Caco-2 (cell line): ENCODE results near the gene AKAP6. TPM values are rescaled to one million over a fixed set of nuclear protein-coding genes. Genes with fewer than 3 reads are reported as not detected.

ENCODE experiments used
- BruUV-seq: library from RNA; stranded (reverse); fragments of 400-500 nt; replicated peaks from 2 replicates; lab custom pipeline; 2021; lab: Mats Ljungman, UMichigan
- CTCF ChIA-PET: fragments of 300-600 bp; sonication (Branson Sonifier 250); formaldehyde crosslinking; loops from one replicate; lab custom pipeline; 2022; ENCODE audit warnings: antibody characterized with exemption; lab: Charles Lee
- POLR2A ChIA-PET: fragments of 300-600 bp; sonication (Branson Sonifier 250); formaldehyde crosslinking; loops from one replicate; lab custom pipeline; 2022; ENCODE audit warnings: antibody characterized with exemption; lab: Charles Lee
- DNase-seq, 2 experiments: peaks; one replicate each; pipeline versions ENCODE4 v3.0.0 to v3.0.0-alpha.2; 2020 to 2022
- H3K27me3 ChIP-seq: replicated peaks from 2 replicates; pipeline ENCODE4 v1.6.0; 2011; ENCODE audit warnings: low read length; ENCODE audit not compliant: control insufficient read depth, insufficient read depth
- H3K36me3 ChIP-seq: 2 replicates; pipeline ENCODE4 v1.5.1; 2011; ENCODE audit warnings: low read length; ENCODE audit not compliant: control insufficient read depth, insufficient read depth
- H3K4me1 ChIP-seq: fragments of 250-450 bp; sonication (Bioruptor Pico); 2 replicates; pipeline ENCODE4 v1.5.1; 2020; ENCODE audit warnings: mild to moderate bottlenecking
- H3K4me3 ChIP-seq: 2 replicates; pipeline ENCODE4 v1.5.1; 2011; ENCODE audit warnings: low read depth, mild to moderate bottlenecking, control low read depth, low read length
- H3K9me3 ChIP-seq: fragments of 250-450 bp; sonication (Bioruptor Pico); 2 replicates; pipeline ENCODE4 v1.5.1; 2020; ENCODE audit warnings: mild to moderate bottlenecking, moderate library complexity
- H3K27ac Mint-ChIP-seq: one replicate; pipeline ENCODE4 v1.8.0; 2022; ENCODE audit warnings: mixed read lengths; ENCODE audit not compliant: unreplicated experiment
- H3K27me3 Mint-ChIP-seq: one replicate; pipeline ENCODE4 v1.8.0; 2022; ENCODE audit warnings: mixed read lengths; ENCODE audit not compliant: insufficient read depth, unreplicated experiment
- H3K36me3 Mint-ChIP-seq: one replicate; pipeline ENCODE4 v1.8.0; 2022; ENCODE audit warnings: mild to moderate bottlenecking, mixed read lengths; ENCODE audit not compliant: insufficient read depth, unreplicated experiment
- H3K4me1 Mint-ChIP-seq: one replicate; pipeline ENCODE4 v1.8.0; 2022; ENCODE audit warnings: low read depth, mixed read lengths; ENCODE audit not compliant: unreplicated experiment
- H3K4me3 Mint-ChIP-seq: one replicate; pipeline ENCODE4 v1.8.0; 2022; ENCODE audit warnings: mild to moderate bottlenecking, moderate library complexity, mixed read lengths; ENCODE audit not compliant: unreplicated experiment
- H3K9me3 Mint-ChIP-seq: one replicate; pipeline ENCODE4 v1.8.0; 2022; ENCODE audit warnings: mixed read lengths; ENCODE audit not compliant: unreplicated experiment
- intact Hi-C: fragments of 100-400 bp; cut with micrococcal nuclease; formaldehyde crosslinking; loops from one replicate; pipeline ENCODE4 v1.10.0; 2022; ENCODE audit not compliant: unreplicated experiment
- total RNA-seq: library from RNA; stranded (reverse); gene quantifications from 2 replicates; pipeline ENCODE4 v1.2.3, GENCODE V29; 2022
- TF ChIP-seq, protein P1 (sequence below), 2 experiments: fragments of 200-600 bp in 1 of 2; IDR thresholded peaks; 1 replicate in 1 of 2; 2 replicates in 1 of 2; pipeline versions ENCODE4 v1.5.1 to v1.8.0; 2011 to 2022; ENCODE audit warnings: antibody characterized with exemption in 1 of 2, control low read depth in 1 of 2, inconsistent platforms in 1 of 2, low read depth in 1 of 2, low read length in 1 of 2, mild to moderate bottlenecking in 1 of 2, moderate library complexity in 1 of 2; ENCODE audit not compliant: insufficient read depth in 1 of 2, severe bottlenecking in 1 of 2, unreplicated experiment in 1 of 2

Gene AKAP6
- total RNA-seq, 1 experiment from 2014 or later = 3.0 TPM

DNA sequence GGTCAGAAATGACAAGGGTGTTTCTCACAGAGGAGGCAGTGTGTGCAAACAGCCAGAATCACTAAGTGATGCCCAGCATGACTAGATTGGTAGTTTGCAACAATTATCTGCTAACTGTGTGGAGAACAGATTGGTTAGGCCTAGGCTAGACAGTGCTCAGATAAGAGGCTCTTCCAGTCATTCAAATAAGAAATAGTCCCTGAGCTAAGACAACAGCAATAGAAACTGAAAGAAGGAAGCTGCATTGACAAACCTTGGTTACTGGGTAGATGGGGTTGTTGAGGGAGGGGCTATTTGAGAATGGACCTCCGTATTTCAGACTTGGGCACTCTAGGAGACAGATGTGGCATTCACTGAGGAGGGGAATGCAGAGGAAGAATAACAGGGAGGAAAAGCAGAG, 354.6 kb downstream of the AKAP6 start:
- no TSS peak for BruUV-seq
- ChIA-PET CTCF (no interaction called here), POLR2A (no interaction called here)
- no peak for DNase-seq
- intact Hi-C loops = no loop called here
- H3K27ac Mint-ChIP-seq = no peak overlapping the region
- H3K27me3 ChIP-seq = no peaks in the 10 kb centered on the region
- H3K27me3 Mint-ChIP-seq = peaks cover 17% of the 10 kb centered on the region
- no peaks in the 10 kb centered on the region for H3K9me3 Mint-ChIP-seq
- no peaks in the 10 kb centered on the region for H3K4me1 Mint-ChIP-seq
- peaks cover 5% of the 10 kb centered on the region for H3K36me3 Mint-ChIP-seq
- no peaks in the 10 kb centered on the region for H3K36me3 ChIP-seq
- TF ChIP-seq, protein P1, sequence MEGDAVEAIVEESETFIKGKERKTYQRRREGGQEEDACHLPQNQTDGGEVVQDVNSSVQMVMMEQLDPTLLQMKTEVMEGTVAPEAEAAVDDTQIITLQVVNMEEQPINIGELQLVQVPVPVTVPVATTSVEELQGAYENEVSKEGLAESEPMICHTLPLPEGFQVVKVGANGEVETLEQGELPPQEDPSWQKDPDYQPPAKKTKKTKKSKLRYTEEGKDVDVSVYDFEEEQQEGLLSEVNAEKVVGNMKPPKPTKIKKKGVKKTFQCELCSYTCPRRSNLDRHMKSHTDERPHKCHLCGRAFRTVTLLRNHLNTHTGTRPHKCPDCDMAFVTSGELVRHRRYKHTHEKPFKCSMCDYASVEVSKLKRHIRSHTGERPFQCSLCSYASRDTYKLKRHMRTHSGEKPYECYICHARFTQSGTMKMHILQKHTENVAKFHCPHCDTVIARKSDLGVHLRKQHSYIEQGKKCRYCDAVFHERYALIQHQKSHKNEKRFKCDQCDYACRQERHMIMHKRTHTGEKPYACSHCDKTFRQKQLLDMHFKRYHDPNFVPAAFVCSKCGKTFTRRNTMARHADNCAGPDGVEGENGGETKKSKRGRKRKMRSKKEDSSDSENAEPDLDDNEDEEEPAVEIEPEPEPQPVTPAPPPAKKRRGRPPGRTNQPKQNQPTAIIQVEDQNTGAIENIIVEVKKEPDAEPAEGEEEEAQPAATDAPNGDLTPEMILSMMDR (IDR thresholded peaks at IDR 0.05; ENCODE audit: insufficient read depth in 1 of 2, low read depth in 1 of 2, low read length in 1 of 2, severe bottlenecking in 1 of 2, unreplicated experiment in 1 of 2) = no peak
- no peak overlapping the region for H3K4me3 ChIP-seq
- no peaks in the 10 kb centered on the region for H3K4me1 ChIP-seq
- no peak overlapping the region for H3K4me3 Mint-ChIP-seq
- H3K9me3 ChIP-seq = no peaks in the 10 kb centered on the region

DNA sequence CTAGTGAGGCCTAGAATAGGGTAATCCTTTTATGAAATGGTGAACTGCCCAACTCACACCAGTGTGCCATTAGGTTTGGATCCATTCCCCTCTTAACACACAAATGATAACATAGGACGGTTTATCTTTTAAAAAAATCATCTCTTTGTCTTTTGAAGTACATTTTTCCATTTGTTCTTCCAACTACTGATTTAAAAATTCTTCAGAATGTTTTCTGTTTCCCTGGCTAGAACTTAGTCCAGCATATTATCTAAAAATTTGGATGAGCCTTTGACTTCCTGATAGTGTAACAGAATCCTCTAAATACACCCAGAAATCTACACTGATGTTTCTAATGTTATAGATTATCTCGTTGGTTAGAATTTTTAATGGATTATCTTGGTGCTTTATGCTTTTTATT, 359.8 kb downstream of the AKAP6 start:
- POLR2A ChIA-PET = no interaction called here
- H3K36me3 ChIP-seq = no peaks in the 10 kb centered on the region
- BruUV-seq = no TSS peak
- no peaks in the 10 kb centered on the region for H3K9me3 ChIP-seq
- DNase-seq = no peak
- CTCF ChIA-PET = no interaction called here
- H3K4me3 Mint-ChIP-seq = no peak overlapping the region
- peaks cover 5% of the 10 kb centered on the region for H3K36me3 Mint-ChIP-seq
- no peak overlapping the region for H3K4me3 ChIP-seq
- H3K9me3 Mint-ChIP-seq = no peaks in the 10 kb centered on the region
- TF ChIP-seq, protein P1 (IDR thresholded peaks at IDR 0.05; ENCODE audit: insufficient read depth in 1 of 2, low read depth in 1 of 2, low read length in 1 of 2, severe bottlenecking in 1 of 2, unreplicated experiment in 1 of 2) = no peak
- H3K27ac Mint-ChIP-seq = no peak overlapping the region
- no peaks in the 10 kb centered on the region for H3K27me3 ChIP-seq
- H3K27me3 Mint-ChIP-seq = peaks cover 9% of the 10 kb centered on the region
- no peaks in the 10 kb centered on the region for H3K4me1 Mint-ChIP-seq
- intact Hi-C loops = no loop called here
- H3K4me1 ChIP-seq = no peaks in the 10 kb centered on the region

DNA sequence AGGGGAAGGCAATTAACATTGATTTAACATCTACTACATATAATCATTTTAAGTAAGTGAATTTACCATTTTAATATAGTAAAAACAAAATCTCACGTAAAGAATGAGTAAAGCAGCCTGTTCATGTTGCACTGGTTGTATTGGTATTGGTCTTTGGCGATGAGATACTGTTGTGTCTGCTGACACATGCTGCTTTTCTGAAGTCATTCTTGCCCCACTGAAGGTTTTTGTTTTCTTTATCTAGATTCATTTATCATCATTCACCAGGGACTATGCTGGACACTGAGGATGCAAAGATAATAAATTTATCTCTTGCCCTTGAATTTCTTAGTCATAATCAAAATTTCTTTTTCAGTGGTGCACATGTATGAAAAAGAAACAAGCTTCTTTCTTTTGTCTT, 363.3 kb downstream of the AKAP6 start:
- no peaks in the 10 kb centered on the region for H3K9me3 ChIP-seq
- TF ChIP-seq, protein P1 (IDR thresholded peaks at IDR 0.05; ENCODE audit: insufficient read depth in 1 of 2, low read depth in 1 of 2, low read length in 1 of 2, severe bottlenecking in 1 of 2, unreplicated experiment in 1 of 2) = no peak
- no peak overlapping the region for H3K4me3 ChIP-seq
- H3K4me1 ChIP-seq = no peaks in the 10 kb centered on the region
- ChIA-PET CTCF (no interaction called here), POLR2A (no interaction called here)
- BruUV-seq = no TSS peak
- Mint-ChIP-seq H3K36me3 (no peaks in the 10 kb centered on the region), H3K27me3 (peaks cover under 1% of the 10 kb centered on the region), H3K9me3 (no peaks in the 10 kb centered on the region), H3K4me3 (no peak overlapping the region), H3K4me1 (no peaks in the 10 kb centered on the region), H3K27ac (no peak overlapping the region)
- H3K27me3 ChIP-seq = no peaks in the 10 kb centered on the region
- no peak for DNase-seq
- intact Hi-C loops = no loop called here
- no peaks in the 10 kb centered on the region for H3K36me3 ChIP-seq
